ENCODE results near the gene LMBR1L.

Gene LMBR1L

DNA sequence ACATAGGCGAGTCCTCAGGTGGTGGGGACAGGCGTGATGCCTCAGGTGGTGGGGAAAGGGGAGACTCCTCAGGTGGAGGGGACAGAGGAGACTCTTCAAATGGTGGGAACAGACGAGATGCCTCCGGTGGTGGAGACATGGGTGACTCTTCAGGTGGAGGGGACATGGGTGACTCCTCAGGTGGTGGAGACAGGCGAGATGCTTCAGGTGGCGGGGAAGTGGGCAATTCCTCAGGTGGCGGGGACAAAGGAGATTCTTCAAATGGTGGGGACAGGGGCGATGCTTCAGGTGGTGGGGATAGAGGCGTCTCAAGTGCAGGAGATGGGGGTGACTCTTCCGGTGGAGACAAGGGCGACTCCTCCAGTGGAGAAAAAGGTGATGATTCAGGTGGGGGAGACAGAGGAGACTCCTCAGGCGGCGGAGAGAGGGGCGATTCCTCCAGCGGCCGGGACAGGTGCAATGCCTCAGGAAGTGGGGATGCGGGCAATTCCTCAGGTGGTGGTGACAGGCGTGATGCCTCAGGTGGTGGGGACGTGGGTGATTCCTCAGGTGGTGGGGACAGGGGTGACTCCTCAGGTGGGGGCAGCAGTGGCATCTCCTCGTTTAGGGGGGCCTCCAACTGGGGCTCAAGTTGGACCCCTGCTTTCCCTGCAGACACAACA lies 58.7 kb downstream of the LMBR1L start:
- DNase-seq, result no peak

DNA sequence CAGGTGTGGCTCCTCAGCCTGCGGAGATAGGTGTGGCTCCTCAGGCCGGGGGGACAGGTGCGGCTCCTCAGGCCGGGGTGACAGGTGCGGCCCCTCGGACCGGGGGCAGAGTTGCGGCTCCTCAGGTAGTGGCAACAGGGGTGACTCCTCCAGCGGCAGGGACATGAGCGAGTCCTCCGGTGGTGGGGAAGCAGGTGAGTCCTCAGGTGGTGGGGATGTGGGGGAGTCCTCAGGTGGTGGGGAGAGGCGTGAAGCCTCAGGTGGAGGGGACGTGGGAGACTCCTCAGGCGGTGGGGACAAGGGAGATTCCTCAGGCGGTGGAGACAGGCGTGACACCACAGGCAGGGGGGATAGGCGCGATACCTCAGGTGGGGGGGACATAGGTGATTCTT lies 59.3 kb downstream of the LMBR1L start:
- DNase-seq, result no peak

DNA sequence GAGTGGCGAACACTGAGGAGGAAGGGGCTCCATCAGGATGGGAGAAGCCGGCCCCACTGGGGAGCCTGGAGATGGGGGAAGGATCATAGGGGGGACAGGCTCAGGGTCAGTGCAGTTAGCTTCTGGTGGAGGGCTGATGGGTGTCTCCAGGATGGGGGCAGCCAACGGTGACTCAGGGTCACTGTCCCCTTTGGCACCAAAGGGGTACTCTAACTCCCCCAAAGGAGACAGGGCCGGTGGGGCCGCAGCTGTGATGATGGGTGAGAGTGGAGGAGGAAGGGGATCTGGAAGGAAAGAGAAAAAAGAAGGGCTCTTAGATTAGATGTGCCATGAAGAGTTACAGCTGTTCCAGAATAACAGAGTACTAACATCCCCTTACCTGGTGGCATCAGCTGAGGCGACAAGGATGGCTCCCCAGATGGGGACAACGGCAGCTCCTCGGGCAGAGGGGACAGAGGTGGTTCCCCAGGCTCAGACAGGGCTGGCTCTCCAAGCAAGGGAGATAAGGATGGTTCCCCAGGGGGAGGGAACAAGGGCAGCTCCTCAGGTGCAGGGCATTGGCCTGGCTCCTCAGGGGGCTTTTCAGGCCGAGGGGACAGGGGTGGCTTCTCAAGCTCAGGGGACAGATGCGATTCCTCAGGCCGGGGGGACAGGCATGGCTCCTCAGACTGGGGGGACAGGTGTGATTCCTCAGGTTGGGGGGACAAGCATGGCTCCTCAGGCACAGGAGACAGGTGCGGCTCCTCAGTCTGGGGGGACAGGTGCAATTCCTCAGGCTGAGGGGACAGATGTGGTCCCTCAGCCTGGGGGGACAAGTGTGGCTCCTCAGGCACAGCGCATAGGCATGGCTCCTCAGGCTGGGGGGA lies 59.9 kb downstream of the LMBR1L start:
- DNase-seq, result no peak

DNA sequence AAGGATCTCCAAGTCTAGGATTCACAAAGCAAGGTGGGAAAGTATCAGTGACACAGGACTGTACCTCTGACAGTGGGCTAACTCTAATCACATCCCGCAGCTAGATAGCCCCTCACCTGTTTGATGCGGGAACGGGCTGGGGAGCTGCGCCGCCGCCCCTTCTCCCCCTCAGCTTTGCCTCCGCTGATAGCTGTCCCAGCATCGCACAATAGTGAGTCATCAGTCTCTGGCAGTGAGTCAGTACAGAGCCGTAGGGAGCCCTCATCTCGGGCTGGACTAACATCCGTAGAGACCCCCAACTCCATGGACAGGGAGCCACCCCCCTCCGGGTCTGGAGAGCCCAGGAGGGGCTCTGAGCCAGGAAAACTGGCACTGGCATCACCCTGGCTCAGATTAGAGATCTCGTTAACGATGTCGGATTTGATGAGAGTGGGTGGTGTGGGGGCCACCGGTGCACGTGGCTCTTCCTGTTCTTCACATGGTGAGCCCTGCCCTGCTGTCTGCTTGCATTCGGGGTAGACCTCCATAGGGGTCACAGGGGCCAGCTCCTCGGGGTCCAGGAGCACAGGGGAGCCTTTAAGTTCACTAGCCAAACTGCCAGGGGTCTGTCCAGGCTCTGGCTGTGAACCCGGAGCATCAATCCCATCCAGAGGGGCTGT lies 61.0 kb downstream of the LMBR1L start:
- DNase-seq, result no peak

DNA sequence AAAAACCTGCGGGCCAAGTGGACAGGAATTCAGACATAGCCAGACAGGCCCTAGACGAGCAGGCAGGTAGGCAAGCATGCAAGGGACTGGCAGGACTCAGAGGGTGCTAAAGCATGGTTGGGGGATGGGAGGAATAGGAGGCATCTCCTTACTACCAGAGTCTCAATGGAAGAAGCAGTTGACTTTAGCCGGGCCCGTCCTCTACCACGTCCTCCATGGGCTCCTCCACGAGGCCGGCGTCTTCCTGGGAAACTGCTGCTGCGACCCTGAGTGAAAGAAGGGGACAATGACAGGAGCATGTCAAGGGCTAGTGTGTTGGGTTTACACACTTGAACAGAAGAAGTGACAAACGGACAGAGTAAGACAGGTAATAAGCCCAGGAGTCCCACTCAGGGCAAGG lies 61.7 kb downstream of the LMBR1L start:
- no peak for DNase-seq
